Bronchial epithelial cell (primary cell): ENCODE measurements around the gene FKRP. TPM values are rescaled to one million over a fixed set of nuclear protein-coding genes. Genes with fewer than 3 reads are reported as not detected.

Experiments used
- DNase-seq: peaks from one replicate; pipeline ENCODE4 v3.0.0-alpha.2; 2010; ENCODE audit warnings: low read depth
- FAIRE-seq: peaks from 2 replicates; lab custom pipeline; 2011; peaks lifted over from hg19 to GRCh38; lab: Jason Lieb, UNC
- H3K27me3 ChIP-seq: 2 replicates; pipeline ENCODE4 v1.5.1; 2011; ENCODE audit warnings: low read length; ENCODE audit not compliant: control insufficient read depth, insufficient read depth
- H3K36me3 ChIP-seq: 2 replicates; pipeline ENCODE4 v1.5.1; 2011; ENCODE audit warnings: low read length; ENCODE audit not compliant: control insufficient read depth, insufficient read depth
- H3K4me3 ChIP-seq: 2 replicates; pipeline ENCODE4 v1.5.1; 2011; ENCODE audit warnings: mild to moderate bottlenecking, low read depth, low read length, control low read depth
- CTCF ChIP-seq: IDR thresholded peaks from 2 replicates; pipeline ENCODE4 v1.5.1; 2011; ENCODE audit warnings: mild to moderate bottlenecking, moderate library complexity, low read length, control low read depth, inconsistent platforms; ENCODE audit not compliant: insufficient read depth, severe bottlenecking
- total RNA-seq: library from RNA; depleted of rRNA; stranded (reverse); fragments of >200 nt; gene quantifications from 2 replicates; pipeline ENCODE4 v1.2.1, GENCODE V29; 2014

Gene FKRP
- total RNA-seq, 1 donor from 2014 or later: 5.8 TPM

DNA sequence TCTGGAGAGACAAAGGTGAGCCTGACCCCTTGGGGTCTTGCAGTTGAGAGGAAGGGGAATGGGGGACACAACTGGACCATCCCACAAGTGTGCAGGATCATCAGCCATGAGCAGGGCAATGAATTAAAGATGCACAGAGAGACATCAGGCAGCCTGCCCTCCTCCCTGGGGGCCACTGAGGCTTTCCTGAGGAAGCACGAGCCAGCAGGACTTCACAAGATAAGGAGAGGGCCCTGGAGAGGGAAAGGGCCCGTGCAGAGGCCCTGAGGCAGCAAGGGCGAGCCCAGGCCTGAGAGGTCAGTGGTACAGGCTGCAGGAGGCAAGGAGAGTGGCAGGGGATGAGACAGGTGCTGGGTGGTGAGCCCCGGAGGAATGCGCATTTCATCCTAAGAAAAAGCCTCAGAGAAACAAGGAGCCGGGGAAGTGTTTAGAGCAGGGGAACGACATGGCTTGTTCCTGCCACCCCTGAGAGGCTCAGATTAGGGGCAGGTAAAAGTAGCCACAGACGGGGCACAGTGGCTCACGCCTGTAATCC, 19.9 kb upstream of the FKRP start:
- FAIRE-seq (no peak), DNase-seq (no peak)
- H3K27me3 ChIP-seq: no peaks in the 10 kb centered on the region
- H3K36me3 ChIP-seq: peaks cover 72% of the 10 kb centered on the region
- H3K4me3 ChIP-seq: no peak overlapping the region
- TF ChIP-seq CTCF: no peak

- FAIRE-seq: no peak
- TF ChIP-seq CTCF: no peak
- Histone ChIP-seq H3K27me3 (no peaks in the 10 kb centered on the region), H3K4me3 (no peak overlapping the region), H3K36me3 (peaks cover 69% of the 10 kb centered on the region)
- no peak for DNase-seq
Observed at GRCh38 chr19:46726551-46726950, 19.3 kb upstream of the FKRP start.

DNA sequence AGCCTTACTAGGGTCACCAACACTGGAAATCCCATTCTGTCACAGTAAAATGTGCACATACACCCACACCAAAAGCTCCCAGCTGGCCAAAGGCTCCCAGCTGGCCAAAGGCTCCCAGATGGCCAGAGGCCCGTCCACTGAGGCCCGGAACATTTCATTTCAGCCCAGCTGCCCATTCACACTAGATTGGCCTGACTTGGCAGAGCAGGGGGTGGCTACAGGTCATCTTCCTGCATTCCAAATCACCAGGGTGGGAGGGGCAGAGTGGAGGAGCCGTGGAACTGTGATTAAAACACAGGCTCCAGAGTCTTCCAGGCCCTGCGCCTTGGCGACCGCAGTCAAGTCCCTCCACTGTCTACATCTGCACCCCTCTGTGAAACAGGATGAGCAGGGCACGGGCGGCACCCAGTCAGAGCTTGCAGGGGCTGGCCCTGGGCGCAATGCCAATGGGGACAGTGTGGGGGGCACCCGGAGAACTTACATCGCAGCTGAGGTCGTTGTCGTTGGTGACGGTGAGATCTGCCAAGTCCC, 18.8 kb upstream of the FKRP start:
- no peak for TF ChIP-seq CTCF
- FAIRE-seq (no peak), DNase-seq (no peak)
- Histone ChIP-seq H3K27me3 (no peaks in the 10 kb centered on the region), H3K4me3 (no peak overlapping the region), H3K36me3 (peaks cover 67% of the 10 kb centered on the region)

DNA sequence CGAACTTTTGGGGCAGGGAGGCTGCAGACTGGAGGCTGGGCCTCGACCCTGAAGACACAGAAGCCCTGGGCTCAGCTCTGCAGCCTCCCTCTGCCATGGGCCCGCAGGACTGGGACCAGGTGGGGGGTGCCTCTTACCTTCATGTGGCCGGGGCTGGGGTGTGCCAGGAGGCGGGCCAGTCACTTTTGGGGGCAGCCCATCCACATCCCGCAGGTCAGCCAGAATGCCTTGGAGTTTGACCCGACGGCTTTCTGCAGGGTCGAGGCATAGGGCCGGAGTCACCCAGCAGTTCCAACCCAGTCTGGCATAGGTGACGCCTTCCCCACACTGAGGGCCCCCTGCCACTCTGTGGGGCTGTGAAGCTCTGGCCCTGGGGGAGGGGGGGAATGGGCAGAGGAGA, 18.1 kb upstream of the FKRP start:
- no peaks in the 10 kb centered on the region for H3K27me3 ChIP-seq
- DNase-seq (no peak), FAIRE-seq (no peak)
- H3K36me3 ChIP-seq: peaks cover 70% of the 10 kb centered on the region
- H3K4me3 ChIP-seq: no peak overlapping the region
- no peak for TF ChIP-seq CTCF

GRCh38 chr19:46728208-46728607, 17.6 kb upstream of the FKRP start:
- H3K36me3 ChIP-seq: peaks cover 70% of the 10 kb centered on the region
- no peak for FAIRE-seq

More at GRCh38 chr19:46728208-46728607, 17.6 kb upstream of the FKRP start:
- H3K27me3 ChIP-seq: no peaks in the 10 kb centered on the region
- no peak for TF ChIP-seq CTCF
- DNase-seq: no peak
- no peak overlapping the region for H3K4me3 ChIP-seq
